Chondrocyte (in vitro differentiated cells): ENCODE results near the gene CDC42. TPM values are rescaled to one million over a fixed set of nuclear protein-coding genes. Genes with fewer than 3 reads are reported as not detected.
"Not testable (repeated sequence)": the region's sequence is repeated elsewhere in the genome, so short reads cannot be mapped to it uniquely, and the experiment has no call there.

Source experiments
- DNase-seq: peaks from one replicate; pipeline ENCODE4 v3.0.0; 2021; ENCODE audit warnings: mixed read lengths, low spot score
- H3K27ac Mint-ChIP-seq: one replicate; pipeline ENCODE4 v1.8.0; 2021; ENCODE audit warnings: mild to moderate bottlenecking, moderate library complexity, mixed read lengths; ENCODE audit not compliant: unreplicated experiment
- H3K27me3 Mint-ChIP-seq: 2 replicates; pipeline ENCODE4 v1.8.0; 2021; ENCODE audit warnings: low read depth, mixed read lengths
- H3K36me3 Mint-ChIP-seq: 2 replicates; pipeline ENCODE4 v1.8.0; 2021; ENCODE audit warnings: low read depth, mixed read lengths
- H3K4me1 Mint-ChIP-seq: 2 replicates; pipeline ENCODE4 v1.8.0; 2021; ENCODE audit warnings: low read depth, mild to moderate bottlenecking, mixed read lengths
- H3K4me3 Mint-ChIP-seq: one replicate; pipeline ENCODE4 v1.8.0; 2021; ENCODE audit warnings: mild to moderate bottlenecking, moderate library complexity, mixed read lengths; ENCODE audit not compliant: unreplicated experiment
- H3K9me3 Mint-ChIP-seq: 2 replicates; pipeline ENCODE4 v1.8.0; 2021; ENCODE audit warnings: low read depth, mixed read lengths
- CTCF ChIP-seq: fragments of 200-600 bp; sonication (generic); IDR thresholded peaks from 2 replicates; pipeline ENCODE4 v1.5.0; 2021; ENCODE audit warnings: antibody characterized with exemption, mild to moderate bottlenecking, moderate library complexity
- long read RNA-seq: library from polyadenylated mRNA; stranded (forward); transcript quantifications from one replicate; pipeline ENCODE4 v2.0.0, GENCODE V29; 2021
- total RNA-seq: library from RNA; stranded (reverse); gene quantifications from 3 replicates; pipeline ENCODE4 v1.2.1, GENCODE V29; 2021

Gene CDC42
- 250 to 272 TPM (median 259 TPM) in 3 replicates for total RNA-seq
- long read RNA-seq, partial matches to known transcripts = 4 of 21 reads
- long read RNA-seq, other reads (novel, unspliced or antisense) = 17 of 21 reads

GRCh38 chr1:22052115-22053016 is at the start of gene CDC42:
Gene CDC42 (plus strand): TSS chr1:22052709. CDS start chr1:22078479, 25,770 bp downstream.
- Mint-ChIP-seq H3K4me1 (peaks cover 35% of the 10 kb centered on the region), H3K9me3 (no peaks in the 10 kb centered on the region), H3K27me3 (no peaks in the 10 kb centered on the region), H3K36me3 (no peaks in the 10 kb centered on the region), H3K27ac (peak within 1 kb of the TSS; percentile 95), H3K4me3 (peak within 1 kb of the TSS; percentile 89)
- peak; percentile 99 for DNase-seq
- TF ChIP-seq CTCF = no peak

GRCh38 chr1:22002875-22003274 is 49.6 kb upstream of the CDC42 start:
- not testable (repeated sequence) for H3K27ac Mint-ChIP-seq, H3K4me1 Mint-ChIP-seq, DNase-seq, H3K27me3 Mint-ChIP-seq, H3K9me3 Mint-ChIP-seq, H3K36me3 Mint-ChIP-seq, H3K4me3 Mint-ChIP-seq

DNA sequence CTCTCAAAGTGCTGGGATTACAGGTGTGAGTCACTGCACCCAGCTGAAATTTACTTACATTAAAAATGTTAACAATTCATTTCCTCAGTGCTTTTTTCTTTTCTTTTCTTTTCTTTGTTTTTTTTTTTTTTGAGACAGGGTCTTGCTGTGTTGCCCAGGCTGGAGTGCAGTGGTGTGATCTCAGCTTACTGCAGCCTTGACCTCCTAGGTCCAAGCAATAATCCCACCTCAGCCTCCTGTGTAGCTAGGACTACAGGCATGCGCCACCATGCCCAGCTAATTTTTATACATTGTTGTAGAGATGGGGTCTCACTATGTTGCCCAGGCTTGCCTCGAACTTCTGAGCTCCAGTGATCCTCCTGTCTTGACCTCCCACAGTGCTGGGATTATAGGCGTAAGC is 48.5 kb upstream of the CDC42 start:
- H3K27me3 Mint-ChIP-seq, H3K4me1 Mint-ChIP-seq, H3K27ac Mint-ChIP-seq, H3K9me3 Mint-ChIP-seq, H3K4me3 Mint-ChIP-seq, H3K36me3 Mint-ChIP-seq, DNase-seq: not testable (repeated sequence)

DNA sequence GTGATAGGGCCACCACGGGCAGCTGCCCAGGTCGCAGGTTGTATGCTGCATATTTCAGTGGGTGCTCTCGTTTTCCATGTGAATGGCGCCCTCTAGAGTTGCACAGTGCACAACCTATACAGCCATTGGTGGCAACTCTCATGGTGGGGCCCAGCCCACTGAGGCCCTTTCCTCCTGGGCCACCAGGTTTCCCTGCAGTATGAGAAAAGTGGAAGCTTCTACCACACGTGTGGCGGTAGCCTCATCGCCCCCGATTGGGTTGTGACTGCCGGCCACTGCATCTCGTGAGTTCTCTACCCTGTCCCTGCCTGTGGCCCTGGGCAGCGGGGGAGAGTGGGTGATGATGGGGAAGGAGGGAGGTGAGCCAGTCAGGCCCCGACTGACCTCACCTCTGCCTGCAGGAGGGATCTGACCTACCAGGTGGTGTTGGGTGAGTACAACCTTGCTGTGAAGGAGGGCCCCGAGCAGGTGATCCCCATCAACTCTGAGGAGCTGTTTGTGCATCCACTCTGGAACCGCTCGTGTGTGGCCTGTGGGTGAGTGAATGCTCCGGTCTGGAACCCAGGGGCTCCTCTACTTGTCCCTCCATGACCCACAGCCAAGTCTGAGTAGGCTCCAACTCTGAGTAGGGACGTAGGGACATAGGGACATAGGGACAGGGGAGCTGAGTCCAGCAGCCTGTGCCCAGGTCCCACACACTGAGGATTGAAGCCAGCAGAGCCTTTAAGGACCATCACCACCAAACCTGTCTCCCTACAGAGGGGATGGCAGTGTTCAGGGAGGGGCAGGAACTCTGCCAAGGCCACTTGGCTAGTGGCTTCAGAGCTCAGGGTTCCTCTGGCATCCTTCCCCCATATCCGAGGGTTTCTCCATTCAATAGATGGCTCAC is 47.0 kb upstream of the CDC42 start:
- H3K4me3 Mint-ChIP-seq, H3K27me3 Mint-ChIP-seq, H3K9me3 Mint-ChIP-seq, H3K27ac Mint-ChIP-seq, H3K4me1 Mint-ChIP-seq, H3K36me3 Mint-ChIP-seq, DNase-seq: not testable (repeated sequence)
- peak; percentile 70 for TF ChIP-seq CTCF

DNA sequence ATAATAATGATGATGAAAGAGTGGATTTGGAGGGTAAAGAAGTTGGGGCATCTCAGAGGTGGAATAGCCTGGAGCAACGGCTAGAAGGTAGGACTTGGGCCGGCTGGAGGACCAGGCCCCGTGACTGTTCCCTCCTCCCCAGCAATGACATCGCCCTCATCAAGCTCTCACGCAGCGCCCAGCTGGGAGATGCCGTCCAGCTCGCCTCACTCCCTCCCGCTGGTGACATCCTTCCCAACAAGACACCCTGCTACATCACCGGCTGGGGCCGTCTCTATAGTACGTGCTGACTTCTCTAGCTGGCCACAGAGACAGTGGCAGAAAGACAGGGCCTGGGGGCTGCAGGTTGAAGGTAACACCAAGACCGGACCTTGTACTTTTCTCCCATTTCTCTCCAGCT is 45.8 kb upstream of the CDC42 start:
- H3K4me3 Mint-ChIP-seq, DNase-seq, H3K9me3 Mint-ChIP-seq, H3K36me3 Mint-ChIP-seq, H3K4me1 Mint-ChIP-seq, H3K27ac Mint-ChIP-seq, H3K27me3 Mint-ChIP-seq: not testable (repeated sequence)

DNA sequence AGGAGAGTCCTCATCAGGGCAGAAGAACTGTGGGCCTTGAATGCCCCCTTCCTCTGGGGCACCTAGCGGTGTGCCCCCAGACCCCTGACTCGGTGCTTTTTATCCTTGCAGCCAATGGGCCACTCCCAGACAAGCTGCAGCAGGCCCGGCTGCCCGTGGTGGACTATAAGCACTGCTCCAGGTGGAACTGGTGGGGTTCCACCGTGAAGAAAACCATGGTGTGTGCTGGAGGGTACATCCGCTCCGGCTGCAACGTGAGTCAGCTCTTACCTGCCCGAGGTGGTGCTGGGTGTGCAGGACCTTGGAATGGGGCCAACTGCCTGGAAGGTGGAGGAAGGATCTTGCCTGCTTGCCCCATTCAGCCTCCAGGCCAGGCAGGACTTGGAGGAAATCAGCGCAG is 45.2 kb upstream of the CDC42 start:
- H3K36me3 Mint-ChIP-seq, H3K9me3 Mint-ChIP-seq, H3K4me1 Mint-ChIP-seq, H3K27me3 Mint-ChIP-seq, H3K4me3 Mint-ChIP-seq, H3K27ac Mint-ChIP-seq, DNase-seq: not testable (repeated sequence)

DNA sequence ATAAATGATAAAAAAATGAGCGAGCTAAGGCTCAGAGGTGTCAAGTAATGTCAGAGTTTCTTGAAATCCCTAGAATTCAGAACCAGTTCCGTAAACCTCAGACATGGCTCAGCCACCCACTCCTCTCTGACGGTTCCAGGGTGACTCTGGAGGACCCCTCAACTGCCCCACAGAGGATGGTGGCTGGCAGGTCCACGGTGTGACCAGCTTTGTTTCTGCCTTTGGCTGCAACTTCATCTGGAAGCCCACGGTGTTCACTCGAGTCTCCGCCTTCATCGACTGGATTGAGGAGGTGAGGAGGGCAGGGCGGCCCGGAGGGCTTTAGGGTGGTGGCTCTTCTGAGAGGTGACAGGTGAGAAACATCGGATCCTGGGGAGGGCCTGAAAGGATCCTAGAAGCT is 42.9 kb upstream of the CDC42 start:
- not testable (repeated sequence) for H3K27me3 Mint-ChIP-seq, H3K9me3 Mint-ChIP-seq, DNase-seq, H3K27ac Mint-ChIP-seq, H3K4me1 Mint-ChIP-seq, H3K36me3 Mint-ChIP-seq, H3K4me3 Mint-ChIP-seq

DNA sequence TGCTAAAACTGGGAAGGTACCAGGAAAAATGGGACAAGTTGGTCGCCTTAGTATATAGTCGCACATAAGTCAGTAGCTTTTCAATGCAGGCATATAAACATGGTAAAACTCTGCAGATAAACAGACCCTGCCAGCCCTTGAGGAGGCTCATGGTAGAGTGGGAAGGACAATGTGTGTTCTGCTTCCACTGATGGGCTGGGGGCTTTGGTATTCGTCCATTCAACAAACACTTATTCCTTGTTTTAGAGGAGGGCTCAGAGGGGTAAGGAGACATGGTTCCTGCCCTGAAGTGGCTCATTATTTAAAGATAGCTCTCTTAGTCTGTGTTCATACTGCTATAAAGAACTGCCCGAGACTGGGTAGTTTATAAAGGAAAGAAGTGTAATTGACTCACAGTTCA is 39.8 kb upstream of the CDC42 start:
- H3K9me3 Mint-ChIP-seq, H3K4me1 Mint-ChIP-seq, H3K27ac Mint-ChIP-seq, DNase-seq, H3K27me3 Mint-ChIP-seq, H3K4me3 Mint-ChIP-seq, H3K36me3 Mint-ChIP-seq: not testable (repeated sequence)

DNA sequence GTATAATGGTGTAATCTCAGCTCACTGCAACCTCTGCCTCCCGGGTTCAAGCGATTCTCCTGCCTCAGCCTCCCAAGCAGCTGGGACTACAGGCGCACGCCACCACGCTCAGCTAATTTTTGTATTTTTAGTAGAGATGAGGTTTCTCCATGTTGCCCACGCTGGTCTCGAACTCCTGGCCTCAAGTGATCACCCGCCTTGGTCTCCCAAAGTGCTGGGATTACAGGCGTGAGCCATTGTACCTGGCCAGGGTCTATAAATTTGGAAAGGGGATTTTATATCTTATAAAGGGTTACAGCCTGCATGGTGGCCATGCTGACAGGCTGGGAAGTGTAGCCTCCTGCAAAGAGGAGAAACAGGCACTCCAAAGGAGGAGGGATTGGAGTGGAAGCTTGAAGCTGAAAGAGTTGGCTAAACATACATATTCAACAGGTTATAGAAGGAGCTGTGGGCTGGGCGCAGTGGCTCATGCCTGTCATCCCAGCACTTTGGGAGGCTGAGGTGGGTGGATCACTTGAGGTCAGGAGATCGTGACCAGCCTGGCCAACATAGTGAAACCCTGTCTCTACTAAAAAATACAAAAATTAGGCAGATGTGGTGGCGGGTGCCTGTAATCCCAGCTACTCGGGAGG is 37.8 kb upstream of the CDC42 start:
- not testable (repeated sequence) for H3K27ac Mint-ChIP-seq, H3K36me3 Mint-ChIP-seq, H3K9me3 Mint-ChIP-seq, H3K4me3 Mint-ChIP-seq, H3K27me3 Mint-ChIP-seq, DNase-seq
- peaks cover 14% of the 10 kb centered on the region for H3K4me1 Mint-ChIP-seq
